LNCaP clone FGC (cell line): ENCODE results near the gene FMO5.

Source experiments
- DNase-seq: peaks from one replicate; pipeline ENCODE4 v3.0.0-alpha.2; 2011; ENCODE audit warnings: low read depth
- H3K4me3 ChIP-seq: 2 replicates; pipeline ENCODE4 v1.5.1; 2011; ENCODE audit warnings: mild to moderate bottlenecking, low read depth, low read length, control low read depth
- CTCF ChIP-seq: IDR thresholded peaks from 2 replicates; pipeline ENCODE4 v1.5.1; 2012; ENCODE audit warnings: mild to moderate bottlenecking; ENCODE audit not compliant: control insufficient read depth, insufficient read depth; ENCODE audit errors: extremely low read depth

Gene FMO5

GRCh38 chr1:147213271-147213670 lies 11.9 kb downstream of the FMO5 start:
- no peak for DNase-seq
- no peak for TF ChIP-seq CTCF
- no peak overlapping the region for H3K4me3 ChIP-seq

- TF ChIP-seq CTCF = no peak
- no peak for DNase-seq
- H3K4me3 ChIP-seq = no peak overlapping the region
These were observed 13.6 kb downstream of the FMO5 start for GRCh38 chr1:147211577-147211976.

DNA sequence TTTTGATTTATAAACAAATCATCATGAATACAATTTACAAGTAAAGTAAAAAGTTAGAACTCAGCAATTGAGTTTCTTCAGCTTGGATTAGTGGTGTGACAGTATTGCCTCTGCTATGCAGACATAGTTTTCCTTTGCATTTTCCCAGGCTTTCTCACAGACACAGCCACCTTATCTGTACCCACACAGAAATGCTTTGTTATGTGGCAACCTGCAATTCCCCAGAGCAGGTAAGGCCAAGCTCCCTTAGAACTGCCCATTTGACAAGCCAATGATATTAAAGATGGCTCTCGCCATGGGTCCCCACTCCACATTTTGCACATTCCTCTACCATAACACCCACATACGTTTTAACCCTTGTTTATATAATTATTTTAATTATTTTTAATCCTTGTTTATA lies 14.2 kb downstream of the FMO5 start:
- H3K4me3 ChIP-seq = no peak overlapping the region
- no peak for DNase-seq
- TF ChIP-seq CTCF = no peak

- TF ChIP-seq CTCF = no peak
- H3K4me3 ChIP-seq = no peak overlapping the region
- no peak for DNase-seq
These were observed 15.0 kb downstream of the FMO5 start for GRCh38 chr1:147209825-147210821.

GRCh38 chr1:147208619-147209018 lies 16.5 kb downstream of the FMO5 start:
- no peak overlapping the region for H3K4me3 ChIP-seq
- TF ChIP-seq CTCF = no peak
- DNase-seq = no peak

- no peak for TF ChIP-seq CTCF
- no peak for DNase-seq
- no peak overlapping the region for H3K4me3 ChIP-seq
These were observed 17.9 kb downstream of the FMO5 start for GRCh38 chr1:147207192-147207591.
